ENCODE results near the gene UGT1A10. TPM values are rescaled to one million over a fixed set of nuclear protein-coding genes. Genes with fewer than 3 reads are reported as not detected.
"Not testable (repeated sequence)": the region's sequence is repeated elsewhere in the genome, so short reads cannot be mapped to it uniquely, and the experiment has no call there.

UGT1A10 gene
- total RNA-seq, 4 donors from 2014 or later, result 0.36 TPM; not detected in 3

- no peak overlapping the region for H3K4me3 ChIP-seq (ENCODE audit: low read depth, poor library complexity, severe bottlenecking)
- 74 to 75% methylated on average over 5 of the region's 5 CpGs for WGBS, 2 donors
- intact Hi-C loops (cut with DNase I; ENCODE audit: low total_unique reads), result no loop called here
- TF ChIP-seq CTCF (IDR thresholded peaks at IDR 0.05) (peak in 1 of 3 donors; percentile 28), POLR2A (IDR thresholded peaks at IDR 0.05) (no peak)
- DNase-seq (ENCODE audit: low spot score in 2 of 2), result no peak
These were observed 109.0 kb downstream of the UGT1A10 start for GRCh38 chr2:233745073-233745755.

- 73 to 82% methylated on average over 2 of the region's 2 CpGs for whole genome bisulfite sequencing, 2 donors
- DNase-seq (ENCODE audit: low spot score in 2 of 2); H3K4me3 ChIP-seq (ENCODE audit: low read depth, poor library complexity, severe bottlenecking); intact Hi-C loops (cut with DNase I; ENCODE audit: low total_unique reads): not testable (repeated sequence)
These were observed 109.6 kb downstream of the UGT1A10 start for GRCh38 chr2:233745838-233746237.

GRCh38 chr2:233746475-233747282 is 110.4 kb downstream of the UGT1A10 start:
- TF ChIP-seq POLR2A (IDR thresholded peaks at IDR 0.05), result no peak
- no peak for TF ChIP-seq CTCF (IDR thresholded peaks at IDR 0.05)
- WGBS, 2 donors, result 76 to 80% methylated on average over 10 of the region's 10 CpGs
- H3K4me3 ChIP-seq (ENCODE audit: low read depth, poor library complexity, severe bottlenecking), result no peak overlapping the region
- intact Hi-C loops (cut with DNase I; ENCODE audit: low total_unique reads), result no loop called here
- no peak for DNase-seq (ENCODE audit: low spot score in 2 of 2)

GRCh38 chr2:233747283-233747544 is 111.0 kb downstream of the UGT1A10 start:
- DNase-seq (ENCODE audit: low spot score in 2 of 2), result no peak
- H3K4me3 ChIP-seq (ENCODE audit: low read depth, poor library complexity, severe bottlenecking), result no peak overlapping the region
- 96 to 99% methylated on average over 6 of the region's 6 CpGs for WGBS, 2 donors
- TF ChIP-seq POLR2A (IDR thresholded peaks at IDR 0.05), result no peak
- no peak for TF ChIP-seq CTCF (IDR thresholded peaks at IDR 0.05)
- intact Hi-C loops (cut with DNase I; ENCODE audit: low total_unique reads), result no loop called here

GRCh38 chr2:233750689-233751088 is 114.4 kb downstream of the UGT1A10 start:
- DNase-seq (ENCODE audit: low spot score in 2 of 2); intact Hi-C loops (cut with DNase I; ENCODE audit: low total_unique reads); H3K4me3 ChIP-seq (ENCODE audit: low read depth, poor library complexity, severe bottlenecking): not testable (repeated sequence)
- WGBS, 2 donors, result 76 to 92% methylated on average over 2 of the region's 2 CpGs

GRCh38 chr2:233751212-233752009 is 115.2 kb downstream of the UGT1A10 start:
- intact Hi-C loops (cut with DNase I; ENCODE audit: low total_unique reads); H3K4me3 ChIP-seq (ENCODE audit: low read depth, poor library complexity, severe bottlenecking); DNase-seq (ENCODE audit: low spot score in 2 of 2): not testable (repeated sequence)
- WGBS, 2 donors, result 73 to 77% methylated on average over 2 of the region's 2 CpGs
